ENCODE data around the gene KIF5A.
"Not testable (repeated sequence)": the region's sequence is repeated elsewhere in the genome, so short reads cannot be mapped to it uniquely, and the experiment has no call there.

Gene KIF5A

DNA sequence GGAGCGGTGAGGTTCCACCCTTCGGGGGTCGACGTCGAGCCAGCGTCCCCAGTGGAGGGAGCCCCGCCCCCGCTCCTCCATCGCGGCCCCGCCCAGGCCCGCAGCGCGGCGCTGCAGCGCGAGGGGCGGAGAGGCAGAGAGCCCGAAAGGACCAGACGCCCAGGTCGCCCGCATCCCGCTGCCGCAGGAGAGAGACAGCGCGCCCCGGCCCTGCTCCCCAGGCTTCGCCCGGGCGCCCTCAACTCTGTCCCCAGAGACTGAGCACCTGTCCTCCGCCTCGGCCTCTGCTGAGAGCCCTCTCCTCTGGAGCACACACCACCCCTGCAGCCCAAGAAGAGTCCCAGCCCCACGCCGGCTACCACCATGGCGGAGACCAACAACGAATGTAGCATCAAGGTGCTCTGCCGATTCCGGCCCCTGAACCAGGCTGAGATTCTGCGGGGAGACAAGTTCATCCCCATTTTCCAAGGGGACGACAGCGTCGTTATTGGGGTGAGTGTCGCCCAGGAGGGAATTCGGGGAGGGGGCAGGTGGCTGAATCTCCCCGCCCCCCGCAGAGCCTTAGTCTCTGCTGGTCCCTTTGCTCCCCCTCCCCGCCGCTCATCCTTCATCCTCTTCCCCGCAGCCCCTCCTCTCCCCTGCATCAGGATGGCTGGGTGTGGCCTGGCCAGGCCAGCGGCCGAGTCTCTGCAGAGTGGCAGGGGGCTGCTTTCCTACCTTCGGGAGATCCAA is at the start of gene KIF5A:
TSS of gene KIF5A (plus strand) at position 136 of the 732 bp plus-strand sequence. CDS start at position 364, 228 bp downstream.
- FAIRE-seq (no peak), DNase-seq (ENCODE audit: insufficient read length, low spot score) (peak; percentile 60)

DNA sequence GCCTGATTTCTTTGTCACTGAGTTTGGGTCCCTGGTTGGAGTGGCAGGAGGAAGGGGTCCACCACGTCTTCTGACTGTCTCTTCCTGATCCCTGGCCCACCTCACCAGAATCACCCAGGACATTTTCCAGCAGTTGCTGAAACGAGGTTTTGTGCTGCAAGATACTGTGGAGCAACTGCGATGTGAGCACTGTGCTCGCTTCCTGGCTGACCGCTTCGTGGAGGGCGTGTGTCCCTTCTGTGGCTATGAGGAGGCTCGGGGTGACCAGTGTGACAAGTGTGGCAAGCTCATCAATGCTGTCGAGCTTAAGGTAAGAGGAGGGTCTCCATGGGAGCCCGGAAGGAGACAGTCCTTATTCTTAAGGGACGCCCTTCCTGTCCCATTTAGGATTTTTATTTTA is 49.6 kb upstream of the KIF5A start:
- DNase-seq (ENCODE audit: insufficient read length, low spot score), result no peak
- no peak for FAIRE-seq

DNA sequence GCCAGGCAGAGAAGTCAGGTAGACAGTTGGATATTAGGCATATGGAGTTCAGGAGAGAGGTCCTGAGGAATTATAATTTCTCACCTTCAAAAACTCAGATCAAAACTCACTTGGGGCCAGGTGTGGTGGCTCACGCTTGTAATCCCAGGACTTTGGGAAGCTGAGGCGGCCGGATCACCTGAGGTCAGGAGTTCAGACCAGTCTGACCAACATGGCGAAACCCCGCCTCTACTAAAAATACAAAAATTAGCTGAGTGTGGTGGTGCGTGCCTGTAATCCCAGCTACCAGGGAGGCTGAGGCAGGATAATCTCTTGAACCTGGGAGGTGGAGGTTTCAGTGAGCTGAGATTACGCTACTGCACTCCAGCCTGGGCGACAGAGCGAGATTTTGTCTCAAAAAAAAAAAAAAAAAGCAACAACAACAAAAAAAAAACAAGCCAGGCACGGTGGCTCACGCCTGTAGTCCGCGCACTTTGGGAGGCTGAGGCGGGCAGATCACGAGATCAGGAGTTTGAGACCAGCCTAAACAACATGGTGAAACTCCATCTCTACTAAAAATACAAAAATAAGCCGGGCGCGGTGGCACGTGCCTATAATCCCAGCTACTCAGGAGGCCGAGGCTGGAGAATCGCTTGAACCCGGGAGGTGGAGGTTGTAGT is 47.4 kb upstream of the KIF5A start:
- DNase-seq (ENCODE audit: insufficient read length, low spot score); FAIRE-seq: not testable (repeated sequence)

DNA sequence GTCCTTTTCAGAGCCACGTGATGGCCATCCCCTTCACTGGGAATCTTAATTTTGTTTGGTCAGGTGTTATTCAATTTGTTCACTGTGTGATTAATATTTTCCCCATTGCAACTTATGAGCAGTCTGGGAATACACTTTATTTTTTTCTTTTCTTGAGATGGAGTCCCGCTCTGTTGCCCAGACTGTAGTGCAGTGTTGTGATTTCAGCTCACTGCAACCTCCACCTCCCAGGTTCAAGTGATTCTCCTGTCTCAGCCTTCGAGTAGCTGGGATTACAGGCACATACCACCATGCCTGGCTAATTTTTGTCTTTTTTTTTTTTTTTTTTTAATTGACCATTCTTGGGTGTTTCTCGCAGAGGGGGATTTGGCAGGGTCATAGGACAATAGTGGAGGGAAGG is 43.3 kb upstream of the KIF5A start:
- not testable (repeated sequence) for FAIRE-seq

DNA sequence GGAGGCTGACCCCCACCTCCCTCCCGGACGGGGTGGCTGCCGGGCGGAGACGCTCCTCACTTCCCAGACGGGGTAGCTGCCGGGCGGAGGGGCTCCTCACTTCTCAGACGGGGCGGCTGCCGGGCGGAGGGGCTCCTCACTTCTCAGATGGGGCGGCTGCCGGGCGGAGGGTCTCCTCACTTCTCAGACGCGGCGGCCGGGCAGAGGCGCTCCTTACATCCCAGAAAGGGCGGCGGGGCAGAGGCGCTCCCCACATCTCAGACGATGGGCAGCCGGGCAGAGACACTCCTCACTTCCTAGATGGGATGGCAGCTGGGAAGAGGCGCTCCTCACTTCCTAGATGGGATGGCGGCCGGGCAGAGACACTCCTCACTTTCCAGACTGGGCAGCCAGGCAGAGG is 42.0 kb upstream of the KIF5A start:
- FAIRE-seq; DNase-seq (ENCODE audit: insufficient read length, low spot score): not testable (repeated sequence)

More for the DNA sequence above, 43.3 kb upstream of the KIF5A start:
- not testable (repeated sequence) for DNase-seq (ENCODE audit: insufficient read length, low spot score)

DNA sequence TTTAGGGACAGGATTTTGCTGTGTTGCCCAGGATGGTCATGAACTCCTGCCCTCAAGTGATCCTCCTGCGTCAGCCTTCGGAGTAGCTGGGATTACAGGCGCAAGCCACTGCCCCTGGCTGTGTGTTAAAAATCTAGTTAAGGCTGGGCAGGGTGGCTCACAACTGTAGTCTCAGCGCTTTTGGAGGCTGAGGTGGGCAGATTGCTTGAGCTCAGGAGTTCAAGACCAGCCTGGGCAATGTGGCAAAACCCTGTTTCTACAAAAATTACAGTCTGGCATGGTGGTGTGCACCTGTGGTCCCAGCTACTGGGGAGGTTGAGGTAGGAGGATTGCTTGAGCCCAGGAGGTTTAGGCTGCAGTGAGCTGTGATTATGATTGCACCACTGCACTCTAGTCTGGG is 38.7 kb upstream of the KIF5A start:
- FAIRE-seq (no peak), DNase-seq (ENCODE audit: insufficient read length, low spot score) (no peak)

DNA sequence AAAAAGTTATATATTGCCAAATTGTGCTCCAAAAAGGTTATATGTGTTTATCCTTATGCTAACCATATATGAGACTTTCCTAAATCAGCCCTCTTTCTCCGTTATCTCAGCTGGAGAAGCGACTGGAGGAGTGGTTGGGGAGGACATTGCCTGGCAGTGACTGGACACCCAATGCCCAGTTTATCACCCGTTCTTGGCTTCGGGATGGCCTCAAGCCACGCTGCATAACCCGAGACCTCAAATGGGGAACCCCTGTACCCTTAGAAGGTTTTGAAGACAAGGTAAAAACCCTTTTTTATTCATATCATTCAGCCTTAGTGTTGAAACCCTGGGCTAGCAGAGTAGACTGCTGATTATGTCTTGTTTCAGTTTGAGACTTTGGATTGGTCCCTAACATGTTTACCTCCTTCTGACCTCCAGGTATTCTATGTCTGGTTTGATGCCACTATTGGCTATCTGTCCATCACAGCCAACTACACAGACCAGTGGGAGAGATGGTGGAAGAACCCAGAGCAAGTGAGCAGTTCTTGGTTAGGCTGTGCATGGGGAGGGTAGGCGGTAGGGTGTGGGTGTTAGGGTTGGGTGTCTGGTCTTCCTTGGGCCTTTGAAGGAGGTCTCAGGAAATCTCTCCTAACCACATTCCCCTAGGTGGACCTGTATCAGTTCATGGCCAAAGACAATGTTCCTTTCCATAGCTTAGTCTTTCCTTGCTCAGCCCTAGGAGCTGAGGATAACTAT is 38.1 kb upstream of the KIF5A start:
- DNase-seq (ENCODE audit: insufficient read length, low spot score) (no peak), FAIRE-seq (no peak)

DNA sequence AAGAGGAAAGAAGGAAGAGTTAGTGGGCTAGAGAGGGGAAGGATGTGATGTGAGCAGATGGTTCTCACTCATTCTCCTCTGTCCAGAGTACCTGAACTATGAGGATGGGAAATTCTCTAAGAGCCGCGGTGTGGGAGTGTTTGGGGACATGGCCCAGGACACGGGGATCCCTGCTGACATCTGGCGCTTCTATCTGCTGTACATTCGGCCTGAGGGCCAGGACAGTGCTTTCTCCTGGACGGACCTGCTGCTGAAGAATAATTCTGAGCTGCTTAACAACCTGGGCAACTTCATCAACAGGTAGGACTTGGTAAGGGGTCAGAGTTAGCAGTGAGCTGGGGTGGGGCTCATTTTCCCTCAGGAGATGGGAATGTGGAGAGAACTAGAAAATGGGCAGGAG is 37.2 kb upstream of the KIF5A start:
- no peak for DNase-seq (ENCODE audit: insufficient read length, low spot score)

DNA sequence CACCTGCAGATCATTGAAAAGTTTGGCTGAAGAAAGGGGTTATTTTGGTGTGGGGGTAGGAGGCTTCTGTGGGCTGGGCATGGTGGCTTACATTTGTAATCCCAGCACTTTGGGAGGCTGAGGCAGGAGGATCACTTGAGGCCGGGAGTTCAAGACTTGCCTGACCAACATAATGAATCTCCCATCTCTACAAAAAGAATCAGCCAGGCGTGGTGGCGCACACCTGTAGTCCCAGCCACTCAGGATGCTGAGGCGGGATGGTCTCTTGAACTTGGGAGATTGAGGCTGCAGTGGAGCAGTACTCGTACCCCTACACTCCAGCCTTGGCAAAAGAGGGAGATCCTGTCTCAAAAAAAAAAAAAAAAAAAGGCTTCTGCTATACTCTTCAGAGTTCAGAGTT is 36.6 kb upstream of the KIF5A start:
- FAIRE-seq, result no peak
- DNase-seq (ENCODE audit: insufficient read length, low spot score), result no peak

More for the DNA sequence above, 37.2 kb upstream of the KIF5A start:
- FAIRE-seq, result no peak

DNA sequence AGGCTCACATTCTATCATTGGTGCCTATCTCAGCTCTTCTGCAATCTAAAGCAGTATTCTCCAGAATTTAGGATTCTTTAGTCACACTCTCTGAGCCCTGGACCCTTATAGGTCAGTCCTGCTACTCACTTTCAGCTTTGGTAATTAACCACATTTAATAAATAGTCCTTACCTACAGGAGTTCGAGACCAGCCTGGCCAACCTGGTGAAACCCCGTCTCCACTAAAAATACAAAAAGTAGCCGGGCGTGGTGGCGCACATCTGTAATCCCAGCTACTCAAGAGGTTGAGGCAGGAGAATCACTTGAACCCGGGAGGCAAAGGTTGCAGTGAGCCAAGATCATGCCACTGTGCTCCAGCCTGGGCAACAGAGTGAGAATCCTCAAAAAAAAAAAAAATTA is 36.2 kb upstream of the KIF5A start:
- not testable (repeated sequence) for DNase-seq (ENCODE audit: insufficient read length, low spot score); FAIRE-seq

DNA sequence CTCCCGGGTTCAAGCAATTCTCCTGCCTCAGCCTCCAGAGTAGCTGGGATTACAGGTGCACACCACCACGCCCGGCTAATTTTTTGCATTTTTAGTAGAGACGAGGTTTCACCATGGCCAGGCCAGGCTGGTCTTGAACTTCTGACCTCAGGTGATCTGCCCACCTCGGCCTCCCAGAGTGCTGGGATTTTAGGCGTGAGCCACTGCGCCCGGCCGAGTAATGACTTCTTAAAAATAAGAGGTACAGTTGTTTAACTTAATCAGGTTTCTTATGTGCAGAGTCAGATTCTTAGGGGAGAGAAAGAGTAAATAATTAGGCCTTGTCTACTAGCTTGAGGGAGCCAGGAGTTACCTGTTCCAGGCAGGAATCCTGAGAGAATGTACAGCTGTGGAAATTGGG is 35.6 kb upstream of the KIF5A start:
- DNase-seq (ENCODE audit: insufficient read length, low spot score); FAIRE-seq: not testable (repeated sequence)

DNA sequence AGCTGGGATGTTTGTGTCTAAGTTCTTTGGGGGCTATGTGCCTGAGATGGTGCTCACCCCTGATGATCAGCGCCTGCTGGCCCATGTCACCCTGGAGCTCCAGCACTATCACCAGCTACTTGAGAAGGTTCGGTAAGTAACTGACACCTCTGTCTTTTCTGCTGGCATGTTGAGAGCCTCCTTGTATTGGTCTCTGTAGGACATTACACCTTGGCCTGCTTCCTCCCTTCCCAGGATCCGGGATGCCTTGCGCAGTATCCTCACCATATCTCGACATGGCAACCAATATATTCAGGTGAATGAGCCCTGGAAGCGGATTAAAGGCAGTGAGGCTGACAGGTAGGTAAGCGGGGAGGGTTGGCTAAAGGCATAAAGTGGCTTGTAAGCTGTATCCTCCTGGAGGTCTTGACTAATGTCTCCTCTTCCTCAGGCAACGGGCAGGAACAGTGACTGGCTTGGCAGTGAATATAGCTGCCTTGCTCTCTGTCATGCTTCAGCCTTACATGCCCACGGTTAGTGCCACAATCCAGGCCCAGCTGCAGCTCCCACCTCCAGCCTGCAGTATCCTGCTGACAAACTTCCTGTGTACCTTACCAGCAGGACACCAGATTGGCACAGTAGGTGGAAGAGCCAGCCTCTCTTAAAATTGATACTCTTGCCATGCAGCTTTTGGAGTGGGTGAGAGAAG is 35.0 kb upstream of the KIF5A start:
- no peak for DNase-seq (ENCODE audit: insufficient read length, low spot score)
- no peak for FAIRE-seq

DNA sequence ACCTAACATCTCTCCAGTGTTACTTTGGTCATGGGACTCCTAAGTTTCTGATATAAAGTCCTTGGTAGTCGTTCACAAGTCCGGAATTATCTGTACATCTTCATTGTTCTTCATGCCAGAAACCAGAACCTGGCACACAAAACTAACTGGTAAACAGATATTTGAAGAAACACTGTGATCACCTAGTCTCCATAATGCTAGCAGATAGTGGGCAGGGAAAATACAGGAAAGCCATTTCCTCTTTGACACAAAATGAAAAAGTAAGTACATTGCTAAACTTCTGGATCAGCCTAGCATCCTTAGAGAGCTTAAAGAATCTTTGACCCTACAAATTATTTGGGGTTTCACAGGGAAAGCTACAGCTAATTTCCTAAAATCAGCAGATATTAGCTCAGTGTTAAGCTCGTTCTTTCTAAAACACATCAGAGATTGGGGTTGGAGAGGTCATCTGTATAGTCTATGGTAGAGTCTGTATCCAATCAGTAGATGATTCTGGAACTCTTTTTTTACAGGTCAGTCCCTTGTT is 34.4 kb upstream of the KIF5A start:
- FAIRE-seq, result no peak
- no peak for DNase-seq (ENCODE audit: insufficient read length, low spot score)

DNA sequence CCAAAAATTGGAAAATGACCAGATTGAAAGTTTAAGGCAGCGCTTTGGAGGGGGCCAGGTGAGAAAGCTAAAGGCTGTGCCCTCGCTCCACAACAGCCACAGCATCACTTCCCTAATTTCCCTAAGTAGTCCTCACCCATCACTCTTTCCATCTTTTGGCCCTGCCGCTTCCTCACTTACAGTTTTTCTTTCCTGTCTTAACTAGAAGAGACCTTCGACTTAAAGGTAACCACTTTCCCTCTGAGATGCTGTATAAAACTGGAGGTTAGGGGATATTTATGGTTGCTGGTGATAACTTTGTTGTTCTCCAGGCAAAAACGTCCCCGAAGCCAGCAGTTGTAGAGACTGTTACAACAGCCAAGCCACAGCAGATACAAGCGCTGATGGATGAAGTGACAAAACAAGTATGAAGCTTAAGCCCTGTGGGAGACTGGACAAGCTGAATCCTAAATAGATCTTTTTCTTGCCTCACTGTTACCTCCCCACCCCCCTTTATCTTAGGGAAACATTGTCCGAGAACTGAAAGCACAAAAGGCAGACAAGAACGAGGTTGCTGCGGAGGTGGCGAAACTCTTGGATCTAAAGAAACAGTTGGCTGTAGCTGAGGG is 33.8 kb upstream of the KIF5A start:
- DNase-seq (ENCODE audit: insufficient read length, low spot score), result no peak

DNA sequence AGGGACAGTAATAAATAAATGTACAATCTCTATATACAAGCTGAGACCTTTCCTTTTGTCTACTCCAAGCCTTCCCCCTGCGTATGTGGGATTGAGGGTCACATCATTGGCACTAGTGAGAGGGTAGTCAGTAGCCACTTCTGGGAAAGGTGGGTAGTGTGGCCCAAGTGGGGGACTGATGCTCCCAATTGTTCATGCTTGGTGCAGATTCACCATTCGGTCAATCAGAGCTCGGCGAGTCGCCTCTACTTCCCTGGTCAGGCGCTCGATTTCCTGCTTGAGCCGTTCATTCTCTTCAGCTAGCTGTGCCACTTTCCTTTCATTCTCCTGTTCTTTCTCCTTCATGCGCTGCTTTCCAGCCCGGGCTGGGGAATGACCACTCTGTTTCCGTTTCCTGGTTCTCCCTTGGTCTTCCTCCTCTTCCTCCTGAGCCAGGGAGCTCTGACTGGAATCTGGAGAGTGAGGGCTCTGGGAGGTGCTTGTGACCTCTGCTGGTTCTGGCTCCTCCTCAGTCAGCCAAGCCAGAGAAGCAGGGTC is 33.2 kb upstream of the KIF5A start:
- DNase-seq (ENCODE audit: insufficient read length, low spot score) (no peak), FAIRE-seq (no peak)

More for the DNA sequence above, 33.8 kb upstream of the KIF5A start:
- no peak for FAIRE-seq

DNA sequence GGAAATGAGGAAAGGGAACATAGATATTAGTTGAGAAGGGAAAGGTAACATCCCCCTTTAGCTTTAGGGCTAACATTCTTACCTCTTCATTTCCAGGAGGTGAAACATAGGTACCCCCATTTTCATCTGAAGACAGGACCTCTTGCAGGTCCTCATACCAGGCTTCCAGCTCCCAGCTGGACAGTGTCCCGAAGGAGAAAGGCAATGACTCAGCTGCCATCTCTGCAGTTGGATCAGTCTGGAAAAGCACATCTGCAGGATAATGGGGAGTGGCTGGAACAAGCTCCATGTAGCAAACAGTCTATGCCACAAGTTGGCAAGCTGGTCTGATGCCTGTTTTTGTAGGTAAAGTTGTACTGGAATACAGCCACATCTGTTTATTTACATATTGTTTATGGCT is 32.7 kb upstream of the KIF5A start:
- FAIRE-seq, result no peak
- no peak for DNase-seq (ENCODE audit: insufficient read length, low spot score)

DNA sequence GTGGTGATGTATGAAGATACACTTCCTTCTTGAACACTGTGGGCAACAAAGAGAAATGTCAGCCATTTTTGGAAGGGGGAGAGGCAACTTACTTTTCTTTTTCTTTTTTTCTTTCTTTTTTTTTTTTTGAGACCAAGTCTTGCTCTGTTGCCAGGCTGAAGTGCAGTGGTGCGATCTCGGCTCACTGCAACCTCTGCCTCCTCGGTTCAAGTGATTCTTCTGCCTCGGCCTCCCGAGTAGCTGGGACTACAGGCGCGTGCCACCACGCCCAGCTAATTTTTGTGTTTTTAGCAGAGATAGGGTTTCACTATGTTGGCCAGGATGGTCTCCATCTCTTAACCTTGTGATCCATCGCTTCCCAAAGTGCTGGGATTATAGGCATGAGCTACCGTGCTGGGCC is 32.1 kb upstream of the KIF5A start:
- FAIRE-seq; DNase-seq (ENCODE audit: insufficient read length, low spot score): not testable (repeated sequence)

DNA sequence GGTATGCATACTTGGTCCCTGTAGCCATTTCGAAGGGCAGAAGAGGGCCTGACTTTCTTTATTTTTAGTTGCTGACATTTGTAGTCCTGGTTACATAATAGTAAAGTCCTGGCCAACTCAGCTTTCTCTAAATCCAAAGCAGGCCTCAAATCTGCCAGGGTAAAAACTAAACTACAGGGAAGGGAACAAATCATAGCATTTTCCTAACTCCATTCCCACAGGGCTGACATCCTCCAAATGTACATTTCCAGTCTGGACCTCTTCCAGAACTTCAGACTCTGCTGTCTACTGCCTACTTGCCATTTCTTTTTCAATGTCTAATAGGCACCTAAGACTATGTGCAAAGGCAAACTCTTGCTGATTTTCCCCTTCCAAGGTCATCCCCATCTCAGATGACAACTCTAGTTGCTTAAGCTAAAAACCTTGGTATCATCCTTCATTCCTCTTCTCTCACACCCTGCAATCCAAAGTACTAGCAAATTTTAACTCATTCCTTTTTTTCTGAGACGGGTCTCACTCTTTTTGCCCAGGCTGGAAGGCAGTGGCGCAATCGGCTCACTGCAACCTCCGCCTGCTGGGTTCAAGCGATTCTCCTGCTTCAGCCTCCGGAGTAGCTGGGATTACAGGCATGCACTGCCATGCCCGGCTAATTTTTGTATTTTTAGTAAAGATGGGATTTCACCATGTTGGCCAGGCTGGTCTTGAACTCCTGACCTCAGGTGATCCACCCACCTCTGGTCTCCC is 31.5 kb upstream of the KIF5A start:
- FAIRE-seq (no peak), DNase-seq (ENCODE audit: insufficient read length, low spot score) (no peak)
